SKM-1 treated with dmso at 0.1 percent for 144 hours (cell line): Measurements from ENCODE around the gene NMBR.
A peak's percentile ranks its signal among the peaks of the same experiment; 100 is the strongest.
"Not testable (repeated sequence)": the region's sequence is repeated elsewhere in the genome, so short reads cannot be mapped to it uniquely, and the experiment has no call there.

ENCODE experiments used
- DNase-seq: peaks from one replicate; lab custom pipeline; 2025; ENCODE audit not compliant: unreplicated experiment; lab: John Stamatoyannopoulos, UW

Gene NMBR

DNA sequence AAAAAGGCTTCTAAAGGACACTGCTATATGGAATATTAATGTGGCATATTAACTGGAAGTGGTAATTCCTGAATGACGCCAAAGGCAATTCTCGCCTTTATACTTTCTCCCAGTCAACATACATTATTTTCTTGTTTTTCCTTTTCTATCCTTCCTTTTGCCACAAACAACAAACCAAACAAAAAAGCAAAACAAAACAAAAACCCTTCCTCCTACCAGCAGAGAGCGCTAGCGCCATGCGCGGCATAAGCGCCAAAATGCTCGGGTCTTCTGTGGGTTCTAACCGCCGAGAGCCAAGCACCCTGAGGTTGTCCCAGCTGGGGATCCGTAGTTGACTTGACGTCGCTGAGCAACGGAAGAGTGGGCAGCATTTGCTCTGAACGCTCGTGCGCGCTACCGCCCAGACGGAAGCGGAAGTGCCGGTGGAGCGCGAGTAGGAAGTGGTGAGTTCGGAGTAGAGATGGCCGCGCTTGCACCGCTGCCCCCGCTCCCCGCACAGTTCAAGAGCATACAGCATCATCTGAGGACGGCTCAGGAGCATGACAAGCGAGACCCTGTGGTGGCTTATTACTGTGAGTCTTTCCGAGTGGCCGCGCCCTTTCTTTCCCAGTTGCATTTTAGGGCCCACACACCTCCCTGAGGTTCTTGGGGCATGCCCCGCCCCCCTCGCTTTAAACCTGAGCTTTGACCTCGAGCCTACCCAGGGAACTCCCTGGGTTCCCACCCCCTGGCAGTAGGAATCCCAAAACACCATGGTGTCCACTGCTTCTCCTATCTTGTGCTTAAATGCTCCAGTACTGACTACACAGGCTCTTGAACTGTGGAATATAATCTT, at the start of gene NMBR, which contains the start of gene VTA1:
NMBR (minus strand) TSS at position 295 of the 835 bp plus-strand sequence. CDS start 58,464 bp downstream, outside the sequence.
VTA1 (plus strand) TSS at position 436 of the 835 bp plus-strand sequence; CDS start at position 461, 25 bp downstream.
- peak; percentile 98 for DNase-seq

DNA sequence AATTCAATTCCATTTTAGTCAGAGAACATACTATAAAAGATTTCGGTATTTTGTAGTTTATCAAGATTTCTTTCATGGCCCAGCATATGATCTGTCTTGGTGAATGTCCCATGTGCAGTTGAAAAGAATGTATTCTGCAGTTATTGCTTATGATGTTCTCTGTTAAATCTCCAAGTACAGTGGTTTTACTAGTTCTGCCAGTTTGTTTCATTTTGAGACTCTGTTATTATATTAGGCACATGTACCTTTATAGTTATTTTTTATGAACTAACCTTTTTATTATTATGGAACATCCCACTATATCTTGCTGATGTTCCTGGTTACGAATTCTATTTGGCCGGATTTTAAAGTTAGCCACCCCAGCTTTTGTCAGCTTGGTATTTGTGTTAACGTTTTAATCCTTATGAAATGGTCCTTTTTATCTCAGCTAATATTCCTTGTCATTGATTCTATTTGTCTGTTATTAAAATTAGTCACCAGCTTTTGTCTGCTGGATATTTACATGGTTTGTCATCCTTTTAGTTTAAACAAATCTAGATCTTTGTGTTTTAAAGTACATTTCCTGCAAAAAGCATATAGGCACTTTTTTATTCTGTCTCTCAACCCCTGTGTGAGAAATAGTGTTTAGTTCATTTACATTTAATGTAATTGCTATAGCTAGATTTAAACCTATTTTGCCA, 49.1 kb upstream of the NMBR start:
- no peak for DNase-seq

GRCh38 chr6:142193621-142194020, 46.7 kb upstream of the NMBR start:
- no peak for DNase-seq

GRCh38 chr6:142192343-142192742, 45.4 kb upstream of the NMBR start:
- DNase-seq = no peak

- DNase-seq = no peak
Measured at GRCh38 chr6:142189057-142189456, 42.1 kb upstream of the NMBR start.

DNA sequence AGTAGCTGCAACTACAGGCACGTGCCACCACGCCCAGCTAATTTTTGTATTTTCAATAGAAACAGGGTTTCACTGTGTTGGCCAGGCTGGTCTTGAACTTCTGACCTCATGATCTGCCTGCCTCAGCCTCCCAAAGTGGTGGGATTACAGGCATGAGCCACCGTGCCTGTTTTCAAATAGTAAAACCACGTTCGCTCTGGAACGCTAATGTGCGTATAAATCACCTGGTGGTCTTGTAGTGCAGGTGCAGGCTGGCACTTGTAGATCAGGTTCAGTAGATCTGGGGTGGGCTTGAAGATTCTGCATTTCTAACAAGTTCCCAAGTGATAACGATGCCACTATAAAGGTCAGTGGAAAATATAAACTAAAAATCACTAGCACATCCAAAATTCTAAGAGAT, 41.4 kb upstream of the NMBR start:
- DNase-seq = not testable (repeated sequence)

DNA sequence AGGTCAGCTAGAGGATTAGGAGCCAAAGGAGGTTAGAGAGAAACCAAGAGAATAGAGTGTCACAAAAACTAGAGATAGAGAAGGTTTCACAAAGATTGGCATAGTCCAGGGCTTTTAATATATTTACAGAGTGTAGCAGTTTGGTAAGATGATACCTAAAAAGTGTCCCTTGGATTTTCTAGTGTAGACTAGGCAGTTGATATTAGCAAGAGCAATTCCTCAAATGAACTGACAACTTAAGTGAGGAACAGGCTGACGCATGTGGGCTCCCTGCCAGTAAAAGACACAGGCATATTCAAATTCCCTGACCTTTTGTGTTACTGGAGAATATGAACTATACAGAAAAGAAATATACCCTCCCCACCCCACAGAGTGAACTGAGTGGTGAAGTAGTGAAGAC, 40.3 kb upstream of the NMBR start:
- no peak for DNase-seq

DNA sequence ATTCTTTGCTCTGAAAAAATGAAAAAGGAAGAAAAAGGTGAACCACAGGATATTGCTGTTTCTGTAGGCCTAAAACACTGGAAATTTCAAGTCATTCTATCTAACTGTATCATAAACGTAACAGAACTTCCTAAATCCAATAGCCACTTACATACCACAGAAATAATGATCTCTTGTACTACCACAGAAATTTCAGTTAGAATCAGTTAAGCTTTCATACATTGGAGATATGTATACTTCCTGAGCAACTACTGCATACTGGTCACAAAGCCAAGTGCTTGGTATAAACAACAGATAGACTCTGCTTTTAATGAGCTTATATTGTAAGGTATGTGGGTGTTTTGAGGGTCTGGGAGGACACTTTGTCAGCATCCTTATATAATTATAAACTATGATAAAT, 38.7 kb upstream of the NMBR start:
- no peak for DNase-seq

- no peak for DNase-seq
Measured at GRCh38 chr6:142184307-142184706, 37.4 kb upstream of the NMBR start.

GRCh38 chr6:142183351-142183750, 36.4 kb upstream of the NMBR start:
- DNase-seq = no peak

DNA sequence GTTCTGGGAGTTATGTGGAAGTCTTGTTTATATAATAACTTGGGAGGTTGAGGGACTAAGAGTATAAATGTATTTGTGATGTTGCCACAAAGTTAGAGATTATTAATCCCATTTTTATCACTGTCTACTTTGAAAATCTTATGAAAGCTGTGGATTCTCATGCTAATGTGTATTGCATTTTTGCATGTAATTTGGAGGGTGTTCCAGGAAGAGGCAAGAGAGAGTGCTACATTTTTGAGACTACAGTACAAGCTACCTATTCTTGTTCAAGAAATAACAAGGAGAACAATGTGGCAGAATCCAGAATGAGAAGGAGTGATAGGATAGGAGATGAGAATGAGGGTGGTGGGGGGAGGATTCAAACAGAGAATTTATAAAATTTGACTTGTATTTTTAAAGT, 35.1 kb upstream of the NMBR start:
- no peak for DNase-seq

DNA sequence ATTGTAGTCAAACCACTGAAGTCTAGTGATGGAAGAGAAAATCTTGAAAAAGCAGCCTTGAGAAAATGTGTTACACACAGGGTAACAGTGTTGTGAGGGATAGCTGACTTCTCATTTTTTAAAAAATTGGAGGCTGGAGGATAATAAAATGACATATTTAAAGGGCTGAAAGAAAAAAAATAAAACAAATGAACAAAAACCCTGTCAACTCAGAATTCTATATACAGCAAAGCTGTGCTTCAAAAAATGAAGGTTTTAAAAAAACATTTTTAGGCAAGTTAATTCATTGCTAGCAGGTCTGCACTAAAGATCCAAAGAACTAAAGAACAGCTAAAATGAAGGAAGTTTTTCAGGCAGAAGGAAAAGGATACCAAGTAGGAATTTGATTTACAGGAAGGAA, 31.2 kb upstream of the NMBR start:
- no peak for DNase-seq

DNA sequence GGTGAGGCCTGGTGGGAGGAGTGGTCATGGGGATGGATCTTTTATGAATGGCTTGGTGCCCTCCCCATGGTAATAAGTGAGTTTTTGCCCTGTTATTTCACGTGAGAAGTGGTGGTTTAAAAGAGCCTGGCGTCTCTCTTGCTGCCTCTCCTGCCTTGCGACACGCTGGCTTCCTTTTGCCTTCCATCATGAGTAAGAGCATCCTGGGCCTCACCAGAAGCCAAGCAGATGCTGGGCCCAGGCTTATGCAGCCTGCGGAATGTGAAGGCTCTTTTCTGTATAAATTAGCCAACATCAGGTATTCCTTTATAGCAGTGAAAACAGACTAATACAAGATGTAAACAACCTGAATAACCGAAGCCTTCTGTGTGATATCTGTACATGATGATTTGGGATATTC, 27.8 kb upstream of the NMBR start:
- no peak for DNase-seq

- DNase-seq = no peak
Measured at GRCh38 chr6:142173980-142174379, 27.1 kb upstream of the NMBR start.

- no peak for DNase-seq
Measured at GRCh38 chr6:142172758-142173157, 25.8 kb upstream of the NMBR start.

DNA sequence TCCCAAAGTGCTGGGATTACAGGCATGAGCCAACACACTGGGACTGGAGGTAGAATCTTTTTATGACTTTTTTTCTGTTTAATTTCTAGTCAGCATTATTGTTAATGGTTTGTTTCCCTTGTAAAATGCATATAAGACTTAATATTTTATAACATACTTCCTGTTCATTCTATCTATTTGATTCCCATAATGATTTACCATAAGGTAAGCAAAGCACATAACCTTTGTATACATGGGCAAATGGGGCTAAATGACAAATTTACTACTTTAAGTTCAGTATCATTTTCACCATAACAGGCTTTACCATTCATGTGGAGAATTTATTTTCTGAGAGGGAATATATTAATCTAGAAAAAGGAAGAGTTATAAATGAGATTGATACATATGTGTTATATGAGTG, 24.4 kb upstream of the NMBR start:
- no peak for DNase-seq

- DNase-seq = no peak
Measured at GRCh38 chr6:142167486-142167885, 20.6 kb upstream of the NMBR start.

DNA sequence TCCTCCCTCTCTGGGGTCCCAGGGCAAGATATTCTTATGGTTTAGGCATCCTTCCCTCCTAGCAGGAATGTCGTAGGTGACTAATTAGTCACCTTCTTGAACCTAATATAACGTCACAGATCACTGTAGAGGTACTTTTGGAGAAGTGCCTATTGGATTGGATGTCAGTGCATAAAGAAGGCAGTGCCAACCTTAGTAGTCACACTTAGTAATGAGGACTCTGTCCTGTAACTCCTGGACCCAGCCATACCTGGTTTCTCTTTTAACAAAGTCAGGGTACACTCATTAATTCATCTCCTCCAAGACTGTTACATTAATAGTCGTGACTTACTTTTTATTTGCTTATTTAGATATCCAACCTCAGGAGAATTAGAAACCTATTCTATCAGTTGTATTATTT, 20.1 kb upstream of the NMBR start:
- DNase-seq = no peak

DNA sequence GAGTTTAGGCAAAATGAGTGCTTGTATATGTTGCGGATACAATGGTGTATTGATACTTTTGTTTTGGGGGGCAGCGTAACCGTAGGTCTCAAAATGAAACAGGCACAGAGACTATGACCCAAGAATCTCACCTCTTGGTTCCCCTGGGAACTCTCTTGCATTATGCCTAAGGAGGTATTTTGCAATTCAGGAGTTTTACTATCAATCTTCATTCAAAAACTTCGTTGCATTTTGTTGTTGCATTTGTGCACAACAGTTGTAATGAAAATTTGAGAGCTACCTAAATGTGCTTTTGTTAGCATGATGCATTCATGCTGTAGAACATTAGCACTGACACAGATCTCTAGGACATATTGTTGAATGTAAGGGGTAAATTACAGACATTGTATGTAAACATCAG, 18.3 kb upstream of the NMBR start:
- no peak for DNase-seq

DNA sequence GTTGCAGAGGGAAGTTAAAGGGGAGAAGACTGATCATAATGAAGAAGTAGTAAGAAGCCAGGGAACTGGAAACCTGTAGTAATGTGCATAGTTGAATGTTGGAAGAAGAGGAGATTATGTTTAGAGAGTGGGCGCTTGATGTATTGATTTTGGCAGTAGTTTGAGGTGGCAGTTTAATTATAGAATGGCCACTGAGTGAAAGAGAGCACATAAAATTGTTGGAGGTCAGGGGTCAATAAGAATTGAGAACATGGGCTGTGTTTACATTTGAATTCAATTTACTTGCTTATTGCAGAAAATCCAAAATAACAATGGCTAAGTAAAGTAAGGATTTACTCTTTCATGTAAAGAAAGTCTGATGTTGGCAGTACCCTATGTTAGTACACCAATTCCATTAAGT, 15.9 kb upstream of the NMBR start:
- no peak for DNase-seq

DNA sequence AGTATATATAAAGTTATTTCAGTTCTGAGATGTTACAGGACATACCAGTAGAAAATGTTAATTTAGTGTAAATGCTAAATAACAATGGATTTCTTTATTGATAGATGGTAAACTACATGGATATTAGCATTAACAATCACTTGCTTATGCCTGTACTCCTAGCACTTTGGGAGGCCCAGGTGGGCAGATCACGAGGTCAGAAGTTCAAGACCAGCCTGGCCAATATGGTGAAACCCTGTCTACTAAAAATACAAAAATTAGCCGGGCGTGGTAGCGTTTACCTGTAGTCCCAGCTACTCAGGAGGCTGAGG, 9.8 kb upstream of the NMBR start:
- DNase-seq = not testable (repeated sequence)

DNA sequence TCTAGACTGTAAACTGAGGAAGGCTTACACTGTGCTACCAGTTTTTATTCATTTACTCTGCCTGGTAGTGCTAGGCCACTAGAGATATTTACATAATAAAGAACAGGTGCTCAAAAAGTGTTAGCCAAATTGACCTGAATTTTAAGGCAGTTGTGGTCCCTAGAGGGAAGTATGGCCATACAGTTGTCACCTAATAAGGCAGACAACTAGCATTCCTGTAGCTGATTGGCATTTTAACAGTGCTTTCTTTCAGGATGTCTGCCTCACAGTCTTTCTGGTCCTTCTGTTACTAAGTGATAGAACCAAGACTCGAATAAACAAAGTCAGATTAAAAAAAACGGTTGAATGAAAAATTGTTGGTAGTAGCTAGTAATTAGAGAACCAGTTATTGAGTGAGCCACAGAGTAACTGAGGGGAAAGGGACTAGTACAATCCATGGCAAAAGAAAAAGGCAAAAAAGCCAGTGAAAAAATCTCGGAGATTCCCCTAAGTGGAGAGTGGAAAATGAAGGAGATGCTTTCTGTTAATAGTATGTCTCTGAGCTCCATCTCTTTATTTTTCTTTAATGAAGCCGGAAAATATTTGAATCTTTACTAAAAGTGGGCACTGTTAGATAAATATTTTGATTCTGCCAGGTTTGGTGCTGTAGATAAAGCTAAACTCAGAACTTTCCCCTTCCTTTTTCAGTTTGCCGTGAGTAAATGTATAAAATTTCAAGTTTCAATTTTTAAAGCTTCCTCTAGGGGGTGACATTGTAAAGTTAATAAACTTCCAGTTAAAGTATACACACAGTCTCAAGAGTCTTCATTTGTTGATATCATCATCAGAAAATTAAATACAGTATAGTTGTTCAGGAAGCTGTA, 9.2 kb upstream of the NMBR start:
- DNase-seq = peak; percentile 29
